OCI-LY3 (cell line): ENCODE results near the gene HMG20A.

Experiments used
- H2AFZ ChIP-seq: fragments of 200-600, 300-600 bp; shearing (Covaris generic); 2 replicates; pipeline ENCODE4 v1.6.0; 2014; ENCODE audit warnings: antibody characterized with exemption, low read depth, low read length
- H3K27ac ChIP-seq: fragments of 200-600, 300-600 bp; sonication (generic); 2 replicates; pipeline ENCODE4 v1.5.1; 2014; ENCODE audit warnings: mild to moderate bottlenecking, low read length, moderate library complexity, mixed read lengths
- H3K27me3 ChIP-seq: fragments of 200-600, 300-600 bp; sonication (generic); 2 replicates; pipeline ENCODE4 v1.6.1; 2014; ENCODE audit warnings: low read depth, low read length, mixed read lengths
- H3K36me3 ChIP-seq: fragments of 200-600, 300-600 bp; sonication (generic); replicated peaks from 2 replicates; pipeline ENCODE3; 2014; ENCODE audit warnings: low read depth, low read length, mixed read lengths
- H3K4me1 ChIP-seq: fragments of 300-600, 200-600 bp; sonication (generic); 2 replicates; pipeline ENCODE4 v1.6.1; 2014; ENCODE audit warnings: low read length, mixed read lengths
- H3K4me2 ChIP-seq: fragments of 200-600, 300-600 bp; sonication (generic); 2 replicates; pipeline ENCODE4 v1.6.1; 2014; ENCODE audit warnings: low read length, mixed read lengths
- H3K4me3 ChIP-seq: fragments of 300-600, 200-600 bp; sonication (generic); 2 replicates; pipeline ENCODE4 v1.5.1; 2014; ENCODE audit warnings: antibody characterized with exemption, mild to moderate bottlenecking, low read length, moderate library complexity
- H3K79me2 ChIP-seq: fragments of 300-600, 200-600 bp; shearing (Covaris generic); 2 replicates; pipeline ENCODE4 v1.6.1; 2014; ENCODE audit warnings: mild to moderate bottlenecking, low read length, mixed read lengths
- H3K9ac ChIP-seq: fragments of 300-600, 200-600 bp; shearing (Covaris generic); 2 replicates; pipeline ENCODE4 v1.6.0; 2014; ENCODE audit warnings: mild to moderate bottlenecking, low read length, moderate library complexity
- H3K9me3 ChIP-seq: fragments of 200-600, 300-600 bp; shearing (Covaris generic); 2 replicates; pipeline ENCODE4 v1.6.1; 2014; ENCODE audit warnings: low read length, mixed read lengths; ENCODE audit not compliant: insufficient read depth
- H4K20me1 ChIP-seq: fragments of 200-600, 300-600 bp; sonication (generic); 2 replicates; pipeline ENCODE4 v1.6.1; 2016; ENCODE audit warnings: low read length, mixed read lengths; ENCODE audit not compliant: insufficient read depth
- CTCF ChIP-seq: fragments of 200-600, 300-600 bp; sonication (generic); IDR thresholded peaks from 2 replicates; pipeline ENCODE4 v1.5.1; 2014; ENCODE audit warnings: antibody characterized with exemption, low read length, low read depth
- EZH2phosphoT487 ChIP-seq: fragments of 200-600 bp; shearing (Covaris generic); IDR thresholded peaks from 2 replicates; pipeline ENCODE4 v1.6.1; 2018; ENCODE audit warnings: antibody characterized with exemption, mixed run types, low read depth

Gene HMG20A

GRCh38 chr15:77503240-77503639 is 82.6 kb downstream of the HMG20A start:
- H3K4me3 ChIP-seq, result no peak overlapping the region
- H4K20me1 ChIP-seq, result no peaks in the 10 kb centered on the region
- no peak overlapping the region for H3K27ac ChIP-seq
- H3K36me3 ChIP-seq, result no peaks in the 10 kb centered on the region
- no peak overlapping the region for H2AFZ ChIP-seq
- H3K4me1 ChIP-seq, result peaks cover 59% of the 10 kb centered on the region
- H3K9me3 ChIP-seq, result no peaks in the 10 kb centered on the region
- TF ChIP-seq EZH2phosphoT487 (no peak), CTCF (no peak)
- H3K27me3 ChIP-seq, result no peaks in the 10 kb centered on the region
- H3K4me2 ChIP-seq, result peak overlapping the region; percentile 64; the same call in 1 of the 2 replicates
- H3K79me2 ChIP-seq, result no peaks in the 10 kb centered on the region
- no peak overlapping the region for H3K9ac ChIP-seq

GRCh38 chr15:77503764-77504163 is 83.1 kb downstream of the HMG20A start:
- Histone ChIP-seq H3K27me3 (no peaks in the 10 kb centered on the region), H3K4me1 (peaks cover 64% of the 10 kb centered on the region), H3K36me3 (no peaks in the 10 kb centered on the region), H3K4me2 (peak overlapping the region; percentile 64), H3K27ac (peak overlapping the region; percentile 19), H3K4me3 (peak overlapping the region; percentile 31), H2AFZ (0 out of 2 replicates have a peak overlapping the region, but pooled peaks have one; percentile 7), H3K79me2 (no peaks in the 10 kb centered on the region), H3K9ac (peak overlapping the region; percentile 15; the same call in 1 of the 2 replicates), H4K20me1 (no peaks in the 10 kb centered on the region), H3K9me3 (no peaks in the 10 kb centered on the region)
- TF ChIP-seq CTCF (no peak), EZH2phosphoT487 (no peak)

GRCh38 chr15:77504306-77504705 is 83.6 kb downstream of the HMG20A start:
- Histone ChIP-seq H3K9ac (peak overlapping the region; percentile 15; the same call in 1 of the 2 replicates), H2AFZ (peak overlapping the region; percentile 7; the same call in 1 of the 2 replicates)
- no peak for TF ChIP-seq EZH2phosphoT487
- TF ChIP-seq CTCF, result no peak

GRCh38 chr15:77504871-77505270 is 84.2 kb downstream of the HMG20A start:
- TF ChIP-seq EZH2phosphoT487 (no peak), CTCF (no peak)
- peak overlapping the region; percentile 31 for H3K4me3 ChIP-seq
- H3K79me2 ChIP-seq, result no peaks in the 10 kb centered on the region
- no peak overlapping the region for H2AFZ ChIP-seq
- H4K20me1 ChIP-seq, result no peaks in the 10 kb centered on the region
- H3K9me3 ChIP-seq, result no peaks in the 10 kb centered on the region
- H3K27me3 ChIP-seq, result no peaks in the 10 kb centered on the region
- H3K4me2 ChIP-seq, result peak overlapping the region; percentile 64
- H3K36me3 ChIP-seq, result no peaks in the 10 kb centered on the region
- H3K4me1 ChIP-seq, result peaks cover 70% of the 10 kb centered on the region
- peak overlapping the region; percentile 15; the same call in 1 of the 2 replicates for H3K9ac ChIP-seq
- H3K27ac ChIP-seq, result peak overlapping the region; percentile 19

More at GRCh38 chr15:77504306-77504705, 83.6 kb downstream of the HMG20A start:
- Histone ChIP-seq H3K9me3 (no peaks in the 10 kb centered on the region), H3K4me2 (peak overlapping the region; percentile 64), H3K79me2 (no peaks in the 10 kb centered on the region), H4K20me1 (no peaks in the 10 kb centered on the region), H3K36me3 (no peaks in the 10 kb centered on the region), H3K27ac (peak overlapping the region; percentile 19), H3K4me1 (peaks cover 70% of the 10 kb centered on the region), H3K4me3 (peak overlapping the region; percentile 31), H3K27me3 (no peaks in the 10 kb centered on the region)
